GM23248 (cell line): ENCODE results near the gene SPANXN1. TPM values are rescaled to one million over a fixed set of nuclear protein-coding genes. Genes with fewer than 3 reads are reported as not detected.
"Not testable (repeated sequence)": the region's sequence is repeated elsewhere in the genome, so short reads cannot be mapped to it uniquely, and the experiment has no call there.

Experiments used
- DNase-seq: peaks from one replicate; pipeline ENCODE4 v3.0.0-alpha.2; 2015
- H2AFZ ChIP-seq: fragments of 200-600 bp; sonication (generic); 2 replicates; pipeline ENCODE4 v1.6.1; 2016; ENCODE audit warnings: antibody characterized with exemption
- H3F3A ChIP-seq: fragments of 200-600 bp; sonication (generic); 2 replicates; pipeline ENCODE4 v1.6.1; 2016; ENCODE audit warnings: mild to moderate bottlenecking, antibody characterized with exemption, mixed run types; ENCODE audit not compliant: insufficient read depth
- H3K27ac ChIP-seq: fragments of 200-600 bp; sonication (generic); 2 replicates; pipeline ENCODE4 v1.5.1; 2016; ENCODE audit warnings: mild to moderate bottlenecking
- H3K27me3 ChIP-seq: fragments of 200-600 bp; sonication (generic); replicated peaks from 2 replicates; pipeline ENCODE4 v1.6.1; 2016; ENCODE audit warnings: mild to moderate bottlenecking; ENCODE audit not compliant: insufficient read depth
- H3K36me3 ChIP-seq: fragments of 200-600 bp; sonication (generic); 2 replicates; pipeline ENCODE4 v1.6.1; 2016; ENCODE audit warnings: low read depth, mild to moderate bottlenecking
- H3K4me1 ChIP-seq: fragments of 200-600 bp; sonication (generic); 2 replicates; pipeline ENCODE4 v1.6.1; 2016; ENCODE audit warnings: mild to moderate bottlenecking; ENCODE audit not compliant: insufficient read depth
- H3K4me2 ChIP-seq: fragments of 200-600 bp; sonication (generic); one replicate; pipeline ENCODE4 v1.6.1; 2016; ENCODE audit warnings: mild to moderate bottlenecking; ENCODE audit not compliant: unreplicated experiment
- H3K4me3 ChIP-seq: fragments of 200-600 bp; sonication (generic); 2 replicates; pipeline ENCODE4 v1.5.1; 2016; ENCODE audit warnings: mild to moderate bottlenecking
- H3K79me2 ChIP-seq: fragments of 200-600 bp; sonication (generic); 2 replicates; pipeline ENCODE4 v1.6.1; 2016; ENCODE audit warnings: mild to moderate bottlenecking; ENCODE audit not compliant: insufficient read depth
- H3K9ac ChIP-seq: fragments of 200-600 bp; sonication (generic); 2 replicates; pipeline ENCODE4 v1.6.1; 2016; ENCODE audit warnings: mild to moderate bottlenecking
- H3K9me2 ChIP-seq: fragments of 200-600 bp; sonication (generic); 2 replicates; pipeline ENCODE4 v1.6.1; 2016; ENCODE audit warnings: mixed run types, mild to moderate bottlenecking, moderate library complexity; ENCODE audit not compliant: insufficient read depth
- H3K9me3 ChIP-seq: fragments of 200-600 bp; sonication (generic); one replicate; pipeline ENCODE4 v1.6.1; 2017; ENCODE audit warnings: low read depth
- H4K20me1 ChIP-seq: fragments of 200-600 bp; sonication (generic); 2 replicates; pipeline ENCODE4 v1.6.0; 2016; ENCODE audit not compliant: insufficient read depth
- EZH2 ChIP-seq: fragments of 200-600 bp; sonication (generic); IDR thresholded peaks from 2 replicates; pipeline ENCODE4 v1.6.1; 2018; ENCODE audit warnings: antibody characterized with exemption, mild to moderate bottlenecking; ENCODE audit not compliant: insufficient read depth, poor library complexity, severe bottlenecking
- EZH2phosphoT487 ChIP-seq: fragments of 200-600 bp; sonication (generic); IDR thresholded peaks from 2 replicates; pipeline ENCODE4 v1.6.1; 2018; ENCODE audit warnings: antibody characterized with exemption, moderate library complexity, mild to moderate bottlenecking, low read depth; ENCODE audit not compliant: insufficient read depth
- WGBS, 2 experiments: methylation state at CpG; one replicate each; pipeline ENCODE4 v1.1.6; 2015 to 2017; ENCODE audit warnings: low lambda C conversion rate in 2 of 2, low coverage in 1 of 2; ENCODE audit errors: missing lambda C conversion rate in 2 of 2; 5-methylcytosine and 5-hydroxymethylcytosine counted together
- in situ Hi-C: fragments of 300-500 bp; cut with MboI; formaldehyde crosslinking; loops from 2 replicates; pipeline ENCODE4 v1.15.0; 2020
- polyA plus RNA-seq: library from polyadenylated mRNA; unstranded; fragments of >200 nt; fragmentation: Nextera tagmentation; extraction: Ambion mirVana; gene quantifications from 2 replicates; pipeline ENCODE4 v1.2.1, GENCODE V29; 2016
- total RNA-seq: library from RNA; depleted of rRNA; stranded (reverse); fragments of >200 nt; shearing (Covaris generic); gene quantifications from 2 replicates; pipeline ENCODE4 v1.2.3, GENCODE V29; 2014; rRNA removed

SPANXN1 gene, protein sequence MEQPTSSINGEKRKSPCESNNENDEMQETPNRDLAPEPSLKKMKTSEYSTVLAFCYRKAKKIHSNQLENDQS
- total RNA-seq (not detected in 2 replicates), polyA plus RNA-seq (not detected in 2 replicates)

DNA sequence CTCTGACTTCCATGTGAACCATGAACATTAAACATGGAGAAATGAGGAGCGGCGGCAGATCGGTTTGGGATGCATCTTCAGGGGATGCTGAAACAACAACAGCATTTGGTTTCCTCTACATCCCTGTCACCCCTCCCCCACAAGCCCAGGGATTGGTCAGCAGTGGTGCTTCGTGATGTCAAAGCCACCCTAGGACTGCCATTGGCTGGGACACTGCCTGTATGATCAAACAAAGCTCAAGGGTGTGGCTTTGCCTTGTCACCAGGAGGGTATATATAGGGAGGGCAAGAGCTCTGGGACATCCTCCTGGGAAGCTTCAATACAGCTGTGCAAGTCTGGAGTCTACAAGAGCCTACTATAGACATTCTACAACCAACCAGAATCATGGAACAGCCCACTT, at the start of gene SPANXN1:
TSS of gene SPANXN1 (plus strand) at position 301 of the 400 bp plus-strand sequence. CDS start at position 385, 84 bp downstream.
- H3F3A ChIP-seq, in situ Hi-C loops, H3K36me3 ChIP-seq, H4K20me1 ChIP-seq, H3K27ac ChIP-seq, H3K9me3 ChIP-seq, H3K79me2 ChIP-seq, H3K9me2 ChIP-seq, H3K4me1 ChIP-seq, H3K27me3 ChIP-seq, H3K4me3 ChIP-seq, DNase-seq, H3K9ac ChIP-seq, H2AFZ ChIP-seq, H3K4me2 ChIP-seq: not testable (repeated sequence)
- WGBS, 2 experiments, result 9% methylated on average over 1 of the region's 4 CpGs; no CpG with 5 or more reads in 1 of the 2 experiments

DNA sequence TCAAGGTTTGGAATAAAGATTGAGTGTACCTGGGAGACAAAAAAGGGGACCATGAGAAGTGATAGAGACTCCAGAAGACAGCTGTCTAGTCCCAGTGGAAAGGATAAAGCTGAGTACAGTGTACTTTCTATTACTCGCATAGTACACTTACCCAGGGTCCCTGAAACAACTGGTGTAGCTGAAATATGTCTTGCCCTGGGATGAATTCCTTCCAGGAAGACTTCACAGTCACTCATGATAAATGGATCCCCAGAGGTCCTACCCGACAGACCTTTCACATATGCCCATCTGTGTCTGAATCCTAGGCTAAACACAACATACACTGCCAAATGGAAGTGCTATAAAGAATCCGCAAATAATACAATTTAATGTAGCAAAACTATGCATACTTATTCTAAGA, 48.2 kb upstream of the SPANXN1 start:
- H3K27ac ChIP-seq, result no peak overlapping the region
- H3K36me3 ChIP-seq, result no peaks in the 10 kb centered on the region
- no peak overlapping the region for H3K9ac ChIP-seq
- no peaks in the 10 kb centered on the region for H3F3A ChIP-seq
- no peaks in the 10 kb centered on the region for H3K79me2 ChIP-seq
- H3K4me1 ChIP-seq, result no peaks in the 10 kb centered on the region
- TF ChIP-seq EZH2 (no peak), EZH2phosphoT487 (no peak)
- H4K20me1 ChIP-seq, result no peaks in the 10 kb centered on the region
- 39 to 56% methylated on average over 3 of the region's 3 CpGs for WGBS, 2 experiments
- no peak for DNase-seq
- no peak overlapping the region for H2AFZ ChIP-seq
- no peaks in the 10 kb centered on the region for H3K9me2 ChIP-seq
- H3K4me2 ChIP-seq, result no peak overlapping the region
- in situ Hi-C loops, result no loop called here
- H3K4me3 ChIP-seq, result no peak overlapping the region
- no peaks in the 10 kb centered on the region for H3K27me3 ChIP-seq
- H3K9me3 ChIP-seq, result no peaks in the 10 kb centered on the region

DNA sequence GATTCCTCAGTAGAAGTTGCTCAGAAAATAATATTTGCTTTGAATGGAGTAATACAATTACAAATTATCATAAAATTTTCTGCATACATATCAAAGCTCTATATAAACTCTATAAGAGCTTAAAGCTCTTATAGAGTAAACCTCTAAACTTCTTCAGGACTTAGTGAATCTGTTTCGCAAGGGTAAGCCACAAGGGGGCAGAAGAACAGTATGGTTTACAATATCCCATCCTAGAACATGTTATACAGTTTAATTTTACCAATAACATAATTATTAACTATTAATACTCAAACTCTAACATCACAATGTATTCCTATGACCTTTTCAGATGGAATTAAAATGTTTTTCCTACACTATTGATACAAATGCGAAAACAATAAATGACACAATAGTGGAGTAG, 33.8 kb upstream of the SPANXN1 start:
- TF ChIP-seq EZH2phosphoT487 (no peak), EZH2 (no peak)
- Histone ChIP-seq H3K4me3 (no peak overlapping the region), H3K27me3 (no peaks in the 10 kb centered on the region), H2AFZ (no peak overlapping the region), H3K4me1 (no peaks in the 10 kb centered on the region), H3K9ac (no peak overlapping the region), H3K4me2 (no peak overlapping the region), H3K27ac (no peak overlapping the region), H4K20me1 (no peaks in the 10 kb centered on the region), H3K79me2 (no peaks in the 10 kb centered on the region), H3F3A (no peaks in the 10 kb centered on the region), H3K9me2 (no peaks in the 10 kb centered on the region), H3K36me3 (no peaks in the 10 kb centered on the region), H3K9me3 (no peaks in the 10 kb centered on the region)
- WGBS, 2 experiments, result 20 to 23% methylated on average over 2 of the region's 2 CpGs
- DNase-seq, result peak; percentile 2
- in situ Hi-C loops, result no loop called here

GRCh38 chrX:145292218-145292617, 44.9 kb downstream of the SPANXN1 start:
- Histone ChIP-seq H3K27me3 (no peaks in the 10 kb centered on the region), H3K4me1 (no peaks in the 10 kb centered on the region), H3K9ac (no peak overlapping the region), H3K79me2 (no peaks in the 10 kb centered on the region), H4K20me1 (no peaks in the 10 kb centered on the region), H3K9me2 (no peaks in the 10 kb centered on the region), H2AFZ (no peak overlapping the region), H3K27ac (no peak overlapping the region), H3K9me3 (no peaks in the 10 kb centered on the region), H3K4me2 (no peak overlapping the region), H3K36me3 (no peaks in the 10 kb centered on the region), H3F3A (no peaks in the 10 kb centered on the region), H3K4me3 (no peak overlapping the region)
- TF ChIP-seq EZH2phosphoT487 (no peak), EZH2 (no peak)
- in situ Hi-C loops, result no loop called here
- WGBS, 2 experiments, result 6% methylated on average over 4 of the region's 4 CpGs
- DNase-seq, result no peak
